Measurements from ENCODE around the gene CCR6. TPM values are rescaled to one million over a fixed set of nuclear protein-coding genes. Genes with fewer than 3 reads are reported as not detected.

Gene CCR6
- total and polyA plus RNA-seq, 10 of the 15 experiments (the other 5 are each of a cell fraction or from before 2014, with no cell fraction given): 2.2 to 7.6 (median 6.7) TPM

GRCh38 chr6:167143041-167143440 is 20.1 kb downstream of the CCR6 start:
- Histone ChIP-seq H3K27ac (ENCODE audit: control insufficient read depth, insufficient read depth) (no peak overlapping the region), H3K4me1 (ENCODE audit: control insufficient read depth, insufficient read depth, low read length) (peaks cover 10% of the 10 kb centered on the region), H3K36me3 (ENCODE audit: control insufficient read depth in 2 of 2, insufficient read depth in 2 of 2, low read length in 1 of 2) (no peaks in the 10 kb centered on the region), H3K27me3 (replicated peaks in 1 of 2; ENCODE audit: control insufficient read depth in 2 of 2, insufficient read depth in 2 of 2, low read length in 1 of 2) (no peaks in the 10 kb centered on the region), H3K9me3 (replicated peaks; ENCODE audit: control insufficient read depth, insufficient read depth, low read length) (0 out of 3 replicates have a peak, but pooled peaks cover 1% of the 10 kb centered on the region), H3K9ac (ENCODE audit: control insufficient read depth, insufficient read depth, low read length) (no peak overlapping the region), H3K79me2 (ENCODE audit: control insufficient read depth, insufficient read depth, low read length) (no peaks in the 10 kb centered on the region), H4K20me1 (ENCODE audit: control insufficient read depth, insufficient read depth) (no peaks in the 10 kb centered on the region), H3K4me2 (ENCODE audit: control insufficient read depth, insufficient read depth) (no peak overlapping the region), H3K4me3 (no peak overlapping the region), H2AFZ (ENCODE audit: control insufficient read depth, low read depth, low read length) (no peak overlapping the region)
- intact Hi-C loops (cut with micrococcal nuclease; ENCODE audit: unreplicated experiment): loop anchor here (2.0 kb wide), 3 partner anchors 64 to 368 kb away; no protein-coding TSS in a partner anchor
- no TSS peak for BruUV-seq (replicated peaks)
- DNase-seq (ENCODE audit: low read depth, low spot score) (no peak), ATAC-seq (no peak), FAIRE-seq (no peak)
- WGBS (ENCODE audit: insufficient coverage, insufficient replicate concordance, low lambda C conversion rate, missing lambda C conversion rate): 86% methylated on average over 9 of the region's 9 CpGs
- SMC1A ChIA-PET (ENCODE audit: uncharacterized antibody, unreplicated experiment): interaction anchor here (0.9 to 12.4 kb wide), 6 partner anchors 9 to 554 kb away, joined by 3 to 351 read pairs (median 35); partner anchors contain the start of genes CCR6 and CEP43
- RAD21 ChIA-PET (ENCODE audit: unreplicated experiment): interaction anchor here (0.7 to 9.3 kb wide), 10 partner anchors 14 to 358 kb away, joined by 3 to 120 read pairs (median 26); partner anchors contain the start of genes CCR6 and CEP43
- POLR2A ChIA-PET: no interaction called here
- CTCF ChIA-PET: interaction anchor here (0.7 to 5.6 kb wide), 14 partner anchors 9 to 367 kb away, joined by 3 to 60 read pairs (median 10); partner anchors contain the start of gene CEP43
- in situ Hi-C loops (cut with MboI): loop anchor here (25.0 kb wide), 1 partner anchor 131 kb away; no protein-coding TSS in a partner anchor
- TF ChIP-seq STAT3 (IDR thresholded peaks at IDR 0.05; ENCODE audit: low read depth, low read length) (no peak), CHD4 (IDR thresholded peaks at IDR 0.05) (no peak), JUND (IDR thresholded peaks at IDR 0.05; ENCODE audit: low read depth, low read length) (no peak), RELA (IDR thresholded peaks at IDR 0.05; ENCODE audit: borderline replicate concordance, partially characterized antibody) (no peak), RAD21 (IDR thresholded peaks at IDR 0.05; ENCODE audit: insufficient read depth, low read depth, low read length) (no peak), BACH1 (IDR thresholded peaks at IDR 0.05; ENCODE audit: borderline replicate concordance) (no peak), LARP7 (IDR thresholded peaks at IDR 0.05) (no peak), CBX5 (IDR thresholded peaks at IDR 0.05; ENCODE audit: low read depth) (no peak), ELK1 (IDR thresholded peaks at IDR 0.05; ENCODE audit: low read depth, low read length) (no peak), PAX8 (IDR thresholded peaks at IDR 0.05) (no peak), RUNX3 (IDR thresholded peaks at IDR 0.05; ENCODE audit: low read length) (no peak), NBN (IDR thresholded peaks at IDR 0.05) (no peak), E2F4 (IDR thresholded peaks at IDR 0.05; ENCODE audit: low read depth, low read length) (no peak)
- TF ChIP-seq, protein P1, sequence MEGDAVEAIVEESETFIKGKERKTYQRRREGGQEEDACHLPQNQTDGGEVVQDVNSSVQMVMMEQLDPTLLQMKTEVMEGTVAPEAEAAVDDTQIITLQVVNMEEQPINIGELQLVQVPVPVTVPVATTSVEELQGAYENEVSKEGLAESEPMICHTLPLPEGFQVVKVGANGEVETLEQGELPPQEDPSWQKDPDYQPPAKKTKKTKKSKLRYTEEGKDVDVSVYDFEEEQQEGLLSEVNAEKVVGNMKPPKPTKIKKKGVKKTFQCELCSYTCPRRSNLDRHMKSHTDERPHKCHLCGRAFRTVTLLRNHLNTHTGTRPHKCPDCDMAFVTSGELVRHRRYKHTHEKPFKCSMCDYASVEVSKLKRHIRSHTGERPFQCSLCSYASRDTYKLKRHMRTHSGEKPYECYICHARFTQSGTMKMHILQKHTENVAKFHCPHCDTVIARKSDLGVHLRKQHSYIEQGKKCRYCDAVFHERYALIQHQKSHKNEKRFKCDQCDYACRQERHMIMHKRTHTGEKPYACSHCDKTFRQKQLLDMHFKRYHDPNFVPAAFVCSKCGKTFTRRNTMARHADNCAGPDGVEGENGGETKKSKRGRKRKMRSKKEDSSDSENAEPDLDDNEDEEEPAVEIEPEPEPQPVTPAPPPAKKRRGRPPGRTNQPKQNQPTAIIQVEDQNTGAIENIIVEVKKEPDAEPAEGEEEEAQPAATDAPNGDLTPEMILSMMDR (IDR thresholded peaks at IDR 0.05 in 2 of 3, conservative IDR thresholded peaks at IDR 0.05 in 1 of 3; ENCODE audit: control insufficient read depth in 2 of 3, extremely low read depth in 1 of 3, insufficient read depth in 1 of 3, low read depth in 3 of 3, low read length in 3 of 3): no peak
- TF ChIP-seq, protein P2, sequence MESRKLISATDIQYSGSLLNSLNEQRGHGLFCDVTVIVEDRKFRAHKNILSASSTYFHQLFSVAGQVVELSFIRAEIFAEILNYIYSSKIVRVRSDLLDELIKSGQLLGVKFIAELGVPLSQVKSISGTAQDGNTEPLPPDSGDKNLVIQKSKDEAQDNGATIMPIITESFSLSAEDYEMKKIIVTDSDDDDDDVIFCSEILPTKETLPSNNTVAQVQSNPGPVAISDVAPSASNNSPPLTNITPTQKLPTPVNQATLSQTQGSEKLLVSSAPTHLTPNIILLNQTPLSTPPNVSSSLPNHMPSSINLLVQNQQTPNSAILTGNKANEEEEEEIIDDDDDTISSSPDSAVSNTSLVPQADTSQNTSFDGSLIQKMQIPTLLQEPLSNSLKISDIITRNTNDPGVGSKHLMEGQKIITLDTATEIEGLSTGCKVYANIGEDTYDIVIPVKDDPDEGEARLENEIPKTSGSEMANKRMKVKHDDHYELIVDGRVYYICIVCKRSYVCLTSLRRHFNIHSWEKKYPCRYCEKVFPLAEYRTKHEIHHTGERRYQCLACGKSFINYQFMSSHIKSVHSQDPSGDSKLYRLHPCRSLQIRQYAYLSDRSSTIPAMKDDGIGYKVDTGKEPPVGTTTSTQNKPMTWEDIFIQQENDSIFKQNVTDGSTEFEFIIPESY (IDR thresholded peaks at IDR 0.05): no peak
- TF ChIP-seq, protein P3, sequence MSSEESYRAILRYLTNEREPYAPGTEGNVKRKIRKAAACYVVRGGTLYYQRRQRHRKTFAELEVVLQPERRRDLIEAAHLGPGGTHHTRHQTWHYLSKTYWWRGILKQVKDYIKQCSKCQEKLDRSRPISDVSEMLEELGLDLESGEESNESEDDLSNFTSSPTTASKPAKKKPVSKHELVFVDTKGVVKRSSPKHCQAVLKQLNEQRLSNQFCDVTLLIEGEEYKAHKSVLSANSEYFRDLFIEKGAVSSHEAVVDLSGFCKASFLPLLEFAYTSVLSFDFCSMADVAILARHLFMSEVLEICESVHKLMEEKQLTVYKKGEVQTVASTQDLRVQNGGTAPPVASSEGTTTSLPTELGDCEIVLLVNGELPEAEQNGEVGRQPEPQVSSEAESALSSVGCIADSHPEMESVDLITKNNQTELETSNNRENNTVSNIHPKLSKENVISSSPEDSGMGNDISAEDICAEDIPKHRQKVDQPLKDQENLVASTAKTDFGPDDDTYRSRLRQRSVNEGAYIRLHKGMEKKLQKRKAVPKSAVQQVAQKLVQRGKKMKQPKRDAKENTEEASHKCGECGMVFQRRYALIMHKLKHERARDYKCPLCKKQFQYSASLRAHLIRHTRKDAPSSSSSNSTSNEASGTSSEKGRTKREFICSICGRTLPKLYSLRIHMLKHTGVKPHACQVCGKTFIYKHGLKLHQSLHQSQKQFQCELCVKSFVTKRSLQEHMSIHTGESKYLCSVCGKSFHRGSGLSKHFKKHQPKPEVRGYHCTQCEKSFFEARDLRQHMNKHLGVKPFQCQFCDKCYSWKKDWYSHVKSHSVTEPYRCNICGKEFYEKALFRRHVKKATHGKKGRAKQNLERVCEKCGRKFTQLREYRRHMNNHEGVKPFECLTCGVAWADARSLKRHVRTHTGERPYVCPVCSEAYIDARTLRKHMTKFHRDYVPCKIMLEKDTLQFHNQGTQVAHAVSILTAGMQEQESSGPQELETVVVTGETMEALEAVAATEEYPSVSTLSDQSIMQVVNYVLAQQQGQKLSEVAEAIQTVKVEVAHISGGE (CRISPR knock-in tag; IDR thresholded peaks at IDR 0.05): no peak

Data from GM12878 (cell line).